Pancreas (tissue), 10 donors: Measurements from ENCODE around the gene STRIP2. TPM values are rescaled to one million over a fixed set of nuclear protein-coding genes. Genes with fewer than 3 reads are reported as not detected.

ENCODE experiments used
- ATAC-seq, 4 donors: fragments of 200-7000 bp; cut with Tn5 transposase; one replicate each; pipeline versions ENCODE4 v1.8.0 to v1.9.1; 2020; ENCODE audit warnings: mild to moderate bottlenecking in 4 of 4, moderate library complexity in 4 of 4
- DNase-seq, 6 donors: peaks; one replicate each; pipeline ENCODE4 v3.0.0-alpha.2; 2020
- FAIRE-seq: peaks from 2 replicates; lab custom pipeline; 2012; peaks lifted over from hg19 to GRCh38; lab: Jason Lieb, UNC
- H3K27ac ChIP-seq, 4 donors: fragments of 200-600 bp; sonication (generic); 1 replicate in 3 of 4; 2 replicates in 1 of 4; pipeline versions ENCODE4 v1.5.0 to v1.8.0; 2020
- H3K27me3 ChIP-seq, 4 donors: fragments of 200-600 bp; one replicate each; pipeline ENCODE4 v1.8.0; 2021
- H3K36me3 ChIP-seq, 3 donors: fragments of 200-600 bp; sonication (generic) in 1 of 3; one replicate each; pipeline versions ENCODE4 v1.5.0 to v1.8.0; 2020 to 2021
- H3K4me1 ChIP-seq, 3 donors: fragments of 200-600 bp; one replicate each; pipeline ENCODE4 v1.8.0; 2021
- H3K4me3 ChIP-seq, 4 donors: fragments of 200-600 bp; sonication (generic) in 2 of 4; one replicate each; pipeline versions ENCODE4 v1.5.0 to v1.8.0; 2020 to 2021
- H3K9me3 ChIP-seq, 4 donors: fragments of 200-600 bp; one replicate each; pipeline ENCODE4 v1.8.0; 2021
- WGBS, 2 donors: extraction: QIAGEN DNeasy Blood & Tissue Kit; methylation state at CpG; one replicate each; pipeline ENCODE4 v1.1.7; 2013; 5-methylcytosine and 5-hydroxymethylcytosine counted together
- intact Hi-C, 3 donors: fragments of 100-400 bp; cut with DNase I; formaldehyde crosslinking; loops; one replicate each; pipeline versions ENCODE4 v1.11.1 to v1.14.2; 2022
- polyA plus RNA-seq, 2 donors: library from polyadenylated mRNA; stranded (reverse); fragments of 200-250 nt; gene quantifications; one replicate each; pipeline ENCODE4 v1.2.3, GENCODE V29; 2013
- total RNA-seq, 6 donors: library from RNA; stranded (reverse); fragmentation: NEBNext Ultra II Directional in 4 of 6; extraction: Animal tissue kit (Norgen Biotek cat#: 25700) in 4 of 6; gene quantifications; one replicate each; pipeline versions ENCODE4 v1.2.1 to v1.2.4, GENCODE V29; 2021 to 2023
- TF ChIP-seq, protein P1 (sequence below), 4 donors: fragments of 200-600 bp; sonication (generic) in 3 of 4; IDR thresholded peaks; one replicate each; pipeline versions ENCODE4 v1.5.0 to v1.8.0; 2021; ENCODE audit warnings: antibody characterized with exemption in 4 of 4
- donor health status: healthy with polysubstance abuse.
- donor health status: DM: no; HTN: no; CAD: no; lungs with moderate emphysema.
- donor health status: DM: no; HTN: no; CAD: no.
- donor health status: control.
- donor health status: control.
- donor health status: Bipolar disorder and iron deficiency.
- donor health status: DM: yes; HTN: yes; CAD: no.
- donor health status: DM: no; HTN: no; CAD: no.
- donor health status: DM: no; HTN: no; CAD: no.
- donor health status: DM: yes; HTN: yes; CAD: no.

STRIP2 gene
- total and polyA plus RNA-seq, 8 donors: 0.16 to 0.85 (median 0.38) TPM

DNA sequence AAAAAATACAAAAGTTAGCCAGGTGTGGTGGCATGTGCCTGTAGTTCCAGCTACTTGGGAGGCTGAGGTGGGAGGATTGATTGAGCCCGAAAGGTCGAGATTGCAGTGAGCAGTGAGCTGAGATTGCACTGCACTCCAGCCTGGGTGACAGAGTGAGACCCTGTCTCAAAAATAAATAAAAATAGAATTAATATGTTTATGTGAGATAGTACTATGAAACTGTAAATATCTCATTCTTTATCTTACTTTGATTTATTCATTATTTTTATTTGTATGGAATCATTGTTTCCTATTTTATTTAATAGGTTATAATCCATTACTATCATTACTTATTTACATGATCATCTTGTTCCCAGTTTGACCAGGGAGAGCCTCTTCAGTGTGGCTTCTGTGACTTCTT is 41.0 kb upstream of the STRIP2 start:
- no peaks in the 10 kb centered on the region for H3K27me3 ChIP-seq
- peaks cover 0 to 16% (median 0%) of the 10 kb centered on the region in 3 donors for H3K36me3 ChIP-seq
- FAIRE-seq (no peak), DNase-seq (no peak), ATAC-seq (no peak)
- intact Hi-C loops: no loop called here
- no peaks in the 10 kb centered on the region for H3K4me1 ChIP-seq
- H3K27ac ChIP-seq: no peak overlapping the region
- no peaks in the 10 kb centered on the region for H3K9me3 ChIP-seq
- TF ChIP-seq, protein P1, sequence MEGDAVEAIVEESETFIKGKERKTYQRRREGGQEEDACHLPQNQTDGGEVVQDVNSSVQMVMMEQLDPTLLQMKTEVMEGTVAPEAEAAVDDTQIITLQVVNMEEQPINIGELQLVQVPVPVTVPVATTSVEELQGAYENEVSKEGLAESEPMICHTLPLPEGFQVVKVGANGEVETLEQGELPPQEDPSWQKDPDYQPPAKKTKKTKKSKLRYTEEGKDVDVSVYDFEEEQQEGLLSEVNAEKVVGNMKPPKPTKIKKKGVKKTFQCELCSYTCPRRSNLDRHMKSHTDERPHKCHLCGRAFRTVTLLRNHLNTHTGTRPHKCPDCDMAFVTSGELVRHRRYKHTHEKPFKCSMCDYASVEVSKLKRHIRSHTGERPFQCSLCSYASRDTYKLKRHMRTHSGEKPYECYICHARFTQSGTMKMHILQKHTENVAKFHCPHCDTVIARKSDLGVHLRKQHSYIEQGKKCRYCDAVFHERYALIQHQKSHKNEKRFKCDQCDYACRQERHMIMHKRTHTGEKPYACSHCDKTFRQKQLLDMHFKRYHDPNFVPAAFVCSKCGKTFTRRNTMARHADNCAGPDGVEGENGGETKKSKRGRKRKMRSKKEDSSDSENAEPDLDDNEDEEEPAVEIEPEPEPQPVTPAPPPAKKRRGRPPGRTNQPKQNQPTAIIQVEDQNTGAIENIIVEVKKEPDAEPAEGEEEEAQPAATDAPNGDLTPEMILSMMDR (IDR thresholded peaks at IDR 0.05): no peak
- no peak overlapping the region for H3K4me3 ChIP-seq
- WGBS, 2 donors: 99 to 100% methylated on average over 2 of the region's 2 CpGs

DNA sequence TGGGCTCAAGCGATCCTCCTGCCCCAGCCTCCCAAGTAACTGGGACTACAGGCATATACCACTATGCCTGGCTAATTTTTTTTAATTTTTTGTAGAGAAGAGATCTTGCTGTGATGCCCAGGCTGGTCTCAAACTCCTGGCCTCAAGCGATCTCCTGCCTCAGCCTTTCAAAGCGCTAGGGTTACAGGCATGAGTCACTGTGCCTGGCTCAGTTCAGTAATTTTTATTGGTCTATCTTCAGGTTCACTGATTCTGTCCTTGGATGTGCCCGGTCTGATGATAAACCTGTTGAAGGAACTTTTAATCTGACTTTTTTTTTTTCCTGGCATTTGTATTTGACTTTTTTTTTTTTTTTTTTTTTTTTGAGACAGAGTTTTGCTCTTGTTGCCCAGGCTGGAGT is 40.1 kb upstream of the STRIP2 start:
- Histone ChIP-seq H3K9me3 (no peaks in the 10 kb centered on the region), H3K4me3 (no peak overlapping the region), H3K27me3 (no peaks in the 10 kb centered on the region), H3K4me1 (no peaks in the 10 kb centered on the region), H3K36me3 (peaks cover 0 to 16% (median 0%) of the 10 kb centered on the region in 3 donors), H3K27ac (no peak overlapping the region)
- intact Hi-C loops: no loop called here
- 68 to 70% methylated on average over 4 of the region's 4 CpGs for WGBS, 2 donors
- ATAC-seq: peak in 3 of 4 donors; percentile 46 to 82 (median 51)
- peak in 1 of 6 donors; percentile 15 for DNase-seq
- FAIRE-seq: no peak
- TF ChIP-seq, protein P1 (IDR thresholded peaks at IDR 0.05): no peak

DNA sequence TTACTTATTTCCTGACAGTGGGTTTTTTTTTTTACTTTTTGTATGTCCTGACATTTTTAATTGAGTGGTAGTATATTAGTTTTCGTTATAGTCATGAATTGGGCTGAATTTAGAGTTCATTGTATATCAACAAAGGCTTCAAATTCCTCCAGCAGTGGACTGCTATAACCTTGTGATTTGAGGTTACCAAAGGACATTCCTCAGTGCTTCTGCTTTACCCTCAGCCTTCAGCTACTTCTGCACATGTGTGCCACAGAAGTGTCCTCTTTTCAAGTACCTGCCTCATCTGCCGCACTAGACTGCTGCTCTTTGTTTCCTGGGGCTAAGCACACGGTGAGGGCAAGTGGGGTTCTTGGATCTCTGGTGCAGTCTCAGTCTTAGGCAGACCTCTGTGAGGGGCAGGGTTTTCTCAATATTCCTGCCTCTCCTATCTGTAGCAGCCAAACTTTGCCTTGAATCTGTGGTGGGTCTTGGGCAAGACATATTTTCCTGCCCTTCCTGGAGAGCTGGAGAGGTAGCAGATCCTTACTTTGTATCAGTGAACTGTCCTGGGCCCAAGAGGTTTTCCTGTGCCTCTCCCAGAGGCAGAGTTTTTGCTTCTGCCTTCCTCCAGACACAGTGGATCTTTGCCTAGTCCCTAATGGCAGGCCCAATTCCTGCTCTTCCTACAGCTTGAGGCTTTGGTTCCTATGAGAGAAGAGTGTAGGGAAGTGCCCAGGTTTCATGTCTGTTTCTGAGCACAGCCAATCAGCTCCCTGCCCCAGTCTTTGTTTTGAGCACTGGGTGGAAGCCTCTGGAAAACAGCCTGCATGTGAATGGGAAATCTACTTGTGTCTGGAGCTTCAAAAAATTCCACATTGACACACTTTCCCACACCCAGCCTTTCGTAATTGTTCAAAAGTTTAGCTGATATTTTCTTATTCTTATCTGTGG is 39.0 kb upstream of the STRIP2 start:
- WGBS, 2 donors: 91 to 94% methylated on average over 4 of the region's 4 CpGs
- Histone ChIP-seq H3K4me3 (no peak overlapping the region), H3K9me3 (no peaks in the 10 kb centered on the region), H3K36me3 (peaks cover 0 to 6% (median 0%) of the 10 kb centered on the region in 3 donors), H3K27ac (no peak overlapping the region), H3K27me3 (no peaks in the 10 kb centered on the region), H3K4me1 (no peaks in the 10 kb centered on the region)
- no peak for FAIRE-seq
- intact Hi-C loops: no loop called here
- no peak for DNase-seq
- TF ChIP-seq, protein P1 (IDR thresholded peaks at IDR 0.05): no peak
- ATAC-seq: no peak

DNA sequence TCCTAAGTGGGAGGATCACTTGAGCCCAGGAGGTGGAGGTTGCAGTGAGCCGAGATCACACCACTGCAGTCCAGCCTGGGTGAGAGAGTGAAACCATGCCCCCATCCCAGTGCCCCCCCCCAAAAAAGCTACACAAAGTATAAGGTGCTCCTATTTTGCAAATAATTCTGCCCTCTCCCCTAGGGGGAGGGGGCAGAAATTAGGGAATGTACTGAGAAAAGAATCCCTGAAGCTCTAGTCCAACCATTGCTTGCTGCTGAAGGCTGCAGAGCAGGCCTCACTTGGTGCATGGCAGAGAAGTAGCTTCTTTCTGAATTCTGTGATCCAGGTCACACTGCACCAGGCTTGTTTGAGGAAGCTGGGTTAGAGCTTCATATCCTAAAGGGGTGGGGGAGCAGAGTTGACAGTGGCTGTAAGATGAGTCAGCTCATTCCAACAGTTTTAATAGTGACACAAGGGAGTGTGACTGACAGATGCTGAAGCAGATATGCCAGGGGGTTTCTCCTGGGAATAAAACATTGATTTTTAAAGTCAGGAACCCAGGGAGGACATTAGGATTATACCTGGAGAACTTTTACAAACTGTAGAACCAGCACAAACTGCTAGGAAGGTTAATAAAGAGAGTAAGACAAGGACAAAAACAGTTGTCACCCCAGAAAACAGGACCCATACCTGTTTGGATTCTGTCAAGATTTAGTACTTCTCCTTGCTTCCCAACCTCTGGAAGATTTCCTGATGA is 32.8 kb upstream of the STRIP2 start:
- ATAC-seq: peak in 1 of 4 donors; percentile 25
- no peak for DNase-seq
- 93 to 100% methylated on average over 1 of the region's 1 CpG for WGBS, 2 donors

More for the DNA sequence above, 32.8 kb upstream of the STRIP2 start:
- Histone ChIP-seq H3K27ac (no peak overlapping the region), H3K4me1 (no peaks in the 10 kb centered on the region), H3K27me3 (no peaks in the 10 kb centered on the region), H3K4me3 (no peak overlapping the region), H3K36me3 (peaks cover 0 to 22% (median 0%) of the 10 kb centered on the region in 3 donors), H3K9me3 (no peaks in the 10 kb centered on the region)
- intact Hi-C loops: no loop called here
- TF ChIP-seq, protein P1 (IDR thresholded peaks at IDR 0.05): no peak
- FAIRE-seq: no peak
